Choroid plexus epithelial cell (primary cell): Measurements from ENCODE around the gene TMEM233.

Experiments used
- DNase-seq: peaks from one replicate; pipeline ENCODE4 v3.0.0-alpha.2; 2010; ENCODE audit warnings: low read depth
- H3K4me3 ChIP-seq: 2 replicates; pipeline ENCODE4 v1.5.1; 2011; ENCODE audit warnings: low read depth, mild to moderate bottlenecking, control low read depth, low read length, moderate library complexity
- CTCF ChIP-seq: conservative IDR thresholded peaks from 2 replicates; pipeline ENCODE4 v1.5.1; 2011; ENCODE audit warnings: low read depth, mild to moderate bottlenecking, control low read depth, inconsistent platforms, low read length, moderate library complexity

The TMEM233 gene

GRCh38 chr12:119570771-119571170 is 22.8 kb upstream of the TMEM233 start:
- no peak for DNase-seq
- no peak overlapping the region for H3K4me3 ChIP-seq
- TF ChIP-seq CTCF, result no peak

- no peak for TF ChIP-seq CTCF
- DNase-seq, result no peak
- H3K4me3 ChIP-seq, result no peak overlapping the region
These were observed 20.5 kb upstream of the TMEM233 start for GRCh38 chr12:119573086-119573485.

GRCh38 chr12:119574255-119574654 is 19.3 kb upstream of the TMEM233 start:
- DNase-seq, result no peak
- TF ChIP-seq CTCF, result no peak
- H3K4me3 ChIP-seq, result no peak overlapping the region

- DNase-seq, result no peak
- H3K4me3 ChIP-seq, result no peak overlapping the region
- no peak for TF ChIP-seq CTCF
These were observed 17.3 kb upstream of the TMEM233 start for GRCh38 chr12:119576118-119576810.

- no peak for DNase-seq
- TF ChIP-seq CTCF, result no peak
- no peak overlapping the region for H3K4me3 ChIP-seq
These were observed 16.7 kb upstream of the TMEM233 start for GRCh38 chr12:119576915-119577314.

- DNase-seq, result no peak
- TF ChIP-seq CTCF, result no peak
- no peak overlapping the region for H3K4me3 ChIP-seq
These were observed 15.5 kb upstream of the TMEM233 start for GRCh38 chr12:119578112-119578511.

- no peak for TF ChIP-seq CTCF
- DNase-seq, result peak; percentile 49
- H3K4me3 ChIP-seq, result no peak overlapping the region
These were observed 4.5 kb upstream of the TMEM233 start for GRCh38 chr12:119589097-119589496.
